IMR-90 (cell line): ENCODE results near the gene GNAO1. TPM values are rescaled to one million over a fixed set of nuclear protein-coding genes. Genes with fewer than 3 reads are reported as not detected.

ENCODE experiments used
- ATAC-seq: fragments of 200-7000 bp; cut with Tn5 transposase; 2 replicates; pipeline ENCODE4 v1.9.1; 2020; ENCODE audit warnings: low read depth, mild to moderate bottlenecking, moderate library complexity
- BruUV-seq: library from RNA; stranded (reverse); fragments of 400-500 nt; replicated peaks from 2 replicates; lab custom pipeline; 2021; lab: Mats Ljungman, UMichigan
- CTCF ChIA-PET: fragments of 300-600 bp; formaldehyde crosslinking; extraction: SDS; loops from one replicate; lab custom pipeline; 2021; ENCODE audit warnings: antibody characterized with exemption; lab: Yijun Ruan, JAX
- POLR2A ChIA-PET: fragments of 300-600 bp; sonication (Branson Sonifier 250); formaldehyde crosslinking; loops from one replicate; lab custom pipeline; 2022; ENCODE audit warnings: antibody characterized with exemption; ENCODE audit not compliant: unreplicated experiment; lab: Charles Lee
- DNase-seq: peaks from one replicate; pipeline ENCODE4 v3.0.0; 2013
- H2AFZ ChIP-seq: replicated peaks from 2 replicates; pipeline ENCODE3; 2013; ENCODE audit warnings: low read length, mild to moderate bottlenecking; ENCODE audit not compliant: poor library complexity
- H2AK5ac ChIP-seq: 2 replicates; pipeline ENCODE4 v1.6.1; 2013; ENCODE audit warnings: low read depth, low read length, inconsistent platforms
- H2AK9ac ChIP-seq: replicated peaks from 2 replicates; pipeline ENCODE3; 2013; ENCODE audit warnings: mild to moderate bottlenecking, low read depth, low read length, moderate library complexity; ENCODE audit not compliant: poor library complexity
- H2BK120ac ChIP-seq: 2 replicates; pipeline ENCODE4 v1.6.1; 2013; ENCODE audit warnings: low read depth, low read length, inconsistent platforms
- H2BK15ac ChIP-seq: 3 replicates; pipeline ENCODE4 v1.6.1; 2013; ENCODE audit warnings: low read depth, low read length, inconsistent platforms
- H2BK20ac ChIP-seq: 2 replicates; pipeline ENCODE4 v1.6.1; 2013; ENCODE audit warnings: low read depth, mild to moderate bottlenecking, inconsistent platforms, low read length, moderate library complexity
- H2BK5ac ChIP-seq: 2 replicates; pipeline ENCODE4 v1.6.1; 2013; ENCODE audit warnings: mild to moderate bottlenecking, low read depth, low read length, inconsistent platforms; ENCODE audit not compliant: poor library complexity, severe bottlenecking
- H3K14ac ChIP-seq: replicated peaks from 2 replicates; pipeline ENCODE4 v1.6.1; 2013; ENCODE audit warnings: low read depth, low read length, inconsistent platforms
- H3K18ac ChIP-seq: 2 replicates; pipeline ENCODE4 v1.6.1; 2013; ENCODE audit warnings: low read depth, low read length, control low read depth
- H3K23ac ChIP-seq: 2 replicates; pipeline ENCODE4 v1.6.1; 2013; ENCODE audit warnings: low read depth, low read length, inconsistent platforms
- H3K27ac ChIP-seq: 2 replicates; pipeline ENCODE4 v1.5.1; 2013; ENCODE audit warnings: mild to moderate bottlenecking, control low read depth, low read length; ENCODE audit not compliant: insufficient read depth
- H3K27me3 ChIP-seq: 2 replicates; pipeline ENCODE4 v1.6.1; 2013; ENCODE audit warnings: low read length; ENCODE audit not compliant: control insufficient read depth, insufficient read depth
- H3K36me3 ChIP-seq: 2 replicates; pipeline ENCODE4 v1.6.1; 2013; ENCODE audit warnings: low read length, mixed read lengths; ENCODE audit not compliant: control insufficient read depth, insufficient read depth
- H3K4ac ChIP-seq: 2 replicates; pipeline ENCODE4 v1.6.1; 2013; ENCODE audit warnings: low read depth, low read length, inconsistent platforms
- H3K4me1 ChIP-seq: 2 replicates; pipeline ENCODE4 v1.6.1; 2013; ENCODE audit warnings: low read length, mixed read lengths; ENCODE audit not compliant: control insufficient read depth, insufficient read depth
- H3K4me2 ChIP-seq: 2 replicates; pipeline ENCODE4 v1.6.1; 2013; ENCODE audit warnings: low read depth, mild to moderate bottlenecking, control low read depth, low read length, moderate library complexity
- H3K4me3 ChIP-seq: 2 replicates; pipeline ENCODE4 v1.5.1; 2013; ENCODE audit warnings: low read depth, mild to moderate bottlenecking, control low read depth, low read length, moderate library complexity; ENCODE audit not compliant: insufficient read depth
- H3K56ac ChIP-seq: 2 replicates; pipeline ENCODE4 v1.6.1; 2013; ENCODE audit warnings: low read length, inconsistent platforms; ENCODE audit not compliant: insufficient read depth; ENCODE audit errors: extremely low read depth
- H3K79me1 ChIP-seq, 2 experiments: 2 replicates each; pipeline ENCODE4 v1.6.1; 2013; ENCODE audit warnings: low read length in 2 of 2, inconsistent platforms in 1 of 2, low read depth in 1 of 2
- H3K9ac ChIP-seq: 2 replicates; pipeline ENCODE4 v1.6.1; 2013; ENCODE audit warnings: low read depth, low read length, control low read depth
- H3K9me1 ChIP-seq: 2 replicates; pipeline ENCODE4 v1.6.1; 2013; ENCODE audit warnings: low read length, inconsistent platforms; ENCODE audit not compliant: insufficient read depth
- H3K9me3 ChIP-seq: 2 replicates; pipeline ENCODE4 v1.6.1; 2013; ENCODE audit warnings: low read length; ENCODE audit not compliant: control insufficient read depth, insufficient read depth
- H4K20me1 ChIP-seq: 2 replicates; pipeline ENCODE4 v1.6.1; 2013; ENCODE audit warnings: low read length, inconsistent platforms; ENCODE audit not compliant: insufficient read depth
- H4K5ac ChIP-seq: 2 replicates; pipeline ENCODE4 v1.6.1; 2013; ENCODE audit warnings: mild to moderate bottlenecking, low read depth, low read length, control low read depth
- H4K8ac ChIP-seq, 2 experiments: 2 replicates each; pipeline ENCODE4 v1.6.1; 2013; ENCODE audit warnings: low read depth in 2 of 2, low read length in 2 of 2, control low read depth in 1 of 2, inconsistent platforms in 1 of 2
- H4K91ac ChIP-seq: 2 replicates; pipeline ENCODE4 v1.6.1; 2013; ENCODE audit warnings: low read depth, low read length, inconsistent platforms; ENCODE audit not compliant: insufficient read depth
- BHLHE40 ChIP-seq: fragments of 150-350 bp; IDR thresholded peaks from 2 replicates; pipeline ENCODE4 v1.6.1; 2016; ENCODE audit warnings: mild to moderate bottlenecking, low read depth, low read length
- CEBPB ChIP-seq: IDR thresholded peaks from 2 replicates; pipeline ENCODE4 v1.6.1; 2012; ENCODE audit warnings: low read depth, low read length, improper control_type of control experiment
- CHD1 ChIP-seq: IDR thresholded peaks from 2 replicates; pipeline ENCODE4 v1.6.1; 2012; ENCODE audit warnings: low read depth, low read length, improper control_type of control experiment
- CTCF ChIP-seq: conservative IDR thresholded peaks from 2 replicates; pipeline ENCODE4 v1.5.1; 2012; ENCODE audit warnings: mild to moderate bottlenecking, low read depth, low read length, improper control_type of control experiment
- ELK1 ChIP-seq: fragments of 150-350 bp; IDR thresholded peaks from 2 replicates; pipeline ENCODE4 v1.6.1; 2016; ENCODE audit warnings: low read depth, mild to moderate bottlenecking, low read length, moderate library complexity, borderline replicate concordance
- FOS ChIP-seq: fragments of 150-350 bp; IDR thresholded peaks from 2 replicates; pipeline ENCODE4 v1.6.1; 2016; ENCODE audit warnings: low read depth, low read length
- MAFK ChIP-seq: IDR thresholded peaks from 2 replicates; pipeline ENCODE4 v1.6.1; 2012; ENCODE audit warnings: low read depth, low read length, improper control_type of control experiment
- MAZ ChIP-seq: IDR thresholded peaks from 2 replicates; pipeline ENCODE4 v1.6.1; 2012; ENCODE audit warnings: low read depth, mild to moderate bottlenecking, low read length, improper control_type of control experiment, moderate library complexity, borderline replicate concordance
- MXI1 ChIP-seq: IDR thresholded peaks from 2 replicates; pipeline ENCODE4 v1.6.1; 2012; ENCODE audit warnings: low read depth, mild to moderate bottlenecking, low read length, moderate library complexity, borderline replicate concordance
- NFE2L2 ChIP-seq: fragments of 150-350 bp; IDR thresholded peaks from 2 replicates; pipeline ENCODE4 v1.6.1; 2016; ENCODE audit warnings: low read depth, mild to moderate bottlenecking, low read length
- POLR2A ChIP-seq: IDR thresholded peaks from 2 replicates; pipeline ENCODE4 v1.6.1; 2012; ENCODE audit warnings: mild to moderate bottlenecking, low read depth, low read length
- RAD21 ChIP-seq: IDR thresholded peaks from 2 replicates; pipeline ENCODE4 v1.6.1; 2012; ENCODE audit warnings: low read length, improper control_type of control experiment
- RCOR1 ChIP-seq: IDR thresholded peaks from 2 replicates; pipeline ENCODE4 v1.6.1; 2012; ENCODE audit warnings: mild to moderate bottlenecking, low read length, improper control_type of control experiment; ENCODE audit not compliant: insufficient replicate concordance
- RFX5 ChIP-seq: IDR thresholded peaks from 2 replicates; pipeline ENCODE4 v1.8.0; 2012; ENCODE audit warnings: low read depth, mild to moderate bottlenecking, low read length, moderate library complexity
- SMC3 ChIP-seq: fragments of 150-350 bp; IDR thresholded peaks from 2 replicates; pipeline ENCODE4 v1.6.1; 2016; ENCODE audit warnings: low read depth, mild to moderate bottlenecking, antibody characterized with exemption, low read length, moderate library complexity
- USF2 ChIP-seq: fragments of 150-350 bp; IDR thresholded peaks from 2 replicates; pipeline ENCODE4 v1.6.1; 2017; ENCODE audit warnings: mild to moderate bottlenecking, antibody characterized with exemption, low read length, low read depth
- WGBS, 2 experiments: methylation state at CpG; one replicate each; pipeline versions ENCODE4 v1.1.5 to v1.1.7; 2013; ENCODE audit warnings: missing lambda C conversion rate in 2 of 2; ENCODE audit not compliant: insufficient read length in 1 of 2; ENCODE audit errors: extremely low coverage in 2 of 2; 5-methylcytosine and 5-hydroxymethylcytosine counted together
- dilution Hi-C: fragments of 300-500 bp; cut with HindIII; formaldehyde crosslinking; loops from one replicate; pipeline ENCODE4 v1.14.3; 2018; ENCODE audit warnings: low sequenced_read_pairs; ENCODE audit not compliant: unreplicated experiment
- in situ Hi-C: fragments of 300-500 bp; cut with MboI; formaldehyde crosslinking; loops from 3 replicates; pipeline ENCODE4 v1.14.3; 2019; ENCODE audit warnings: low sequenced_read_pairs, inconsistent platforms, mixed read lengths
- intact Hi-C: fragments of 100-400 bp; cut with micrococcal nuclease; formaldehyde crosslinking; loops from 2 replicates; pipeline ENCODE4 v1.10.0; 2022
- polyA plus RNA-seq, 3 experiments: library from polyadenylated mRNA; depleted of rRNA; stranded (reverse); fragments of >200 nt; gene quantifications; 2 replicates each; pipeline ENCODE4 v1.2.3, GENCODE V29; 2012; ENCODE audit warnings: low replicate concordance in 1 of 3
- total RNA-seq: library from RNA; depleted of rRNA; stranded (reverse); fragments of >200 nt; gene quantifications from 2 replicates; pipeline ENCODE4 v1.2.3, GENCODE V29; 2012

GNAO1 gene
- total and polyA plus RNA-seq, 2 of the 4 experiments (the other 2 are of a cell fraction): under 0.01 to 0.07 TPM

GRCh38 chr16:56227936-56228335 is 36.6 kb downstream of the GNAO1 start:
- Histone ChIP-seq H2AK9ac (no peak overlapping the region), H4K20me1 (no peaks in the 10 kb centered on the region), H3K14ac (no peak overlapping the region), H4K91ac (no peak overlapping the region), H2AFZ (no peak overlapping the region), H2BK20ac (no peak overlapping the region), H2BK120ac (no peak overlapping the region), H2BK15ac (no peak overlapping the region), H3K36me3 (no peaks in the 10 kb centered on the region), H3K27me3 (no peaks in the 10 kb centered on the region; the same call in none of the 2 replicates), H3K18ac (no peak overlapping the region), H3K27ac (no peak overlapping the region), H4K5ac (no peak overlapping the region), H3K23ac (no peak overlapping the region), H3K56ac (no peak overlapping the region), H2BK5ac (no peak overlapping the region), H3K9me3 (no peaks in the 10 kb centered on the region), H3K4me1 (no peaks in the 10 kb centered on the region), H3K9me1 (no peaks in the 10 kb centered on the region), H4K8ac (no peak overlapping the region), H3K9ac (no peak overlapping the region), H3K4me3 (no peak overlapping the region), H3K4ac (no peak overlapping the region), H3K4me2 (no peak overlapping the region), H2AK5ac (no peak overlapping the region), H3K79me1 (no peaks in the 10 kb centered on the region)
- TF ChIP-seq MAFK: no peak
- TF ChIP-seq BHLHE40: no peak
- TF ChIP-seq CTCF: no peak
- no peak for TF ChIP-seq USF2
- TF ChIP-seq NFE2L2: no peak
- TF ChIP-seq FOS: no peak
- no peak for TF ChIP-seq POLR2A
- no peak for TF ChIP-seq RFX5
- no peak for TF ChIP-seq RAD21
- TF ChIP-seq CEBPB: no peak
- TF ChIP-seq RCOR1: no peak
- no peak for TF ChIP-seq ELK1
- TF ChIP-seq MXI1: no peak
- TF ChIP-seq MAZ: no peak
- no peak for TF ChIP-seq SMC3
- TF ChIP-seq CHD1: no peak
- intact Hi-C loops (no loop called here), in situ Hi-C loops (no loop called here), dilution Hi-C loops (no loop called here)
- no TSS peak for BruUV-seq
- no peak for DNase-seq
- no peak for ATAC-seq
- ChIA-PET POLR2A (no interaction called here), CTCF (no interaction called here)
- WGBS, 2 experiments: 49% methylated on average over 4 of the region's 6 CpGs; no CpG with 5 or more reads in 1 of the 2 experiments
